Stimulated activated CD4-positive, alpha-beta T cell treated with anti-CD3 and anti-CD28 coated beads, Interleukin-2, amount 100 ng/mL, for 24 hours (primary cell): Measurements from ENCODE around the gene SPRR2E.
"Not testable (repeated sequence)": the region's sequence is repeated elsewhere in the genome, so short reads cannot be mapped to it uniquely, and the experiment has no call there.

ENCODE experiments used
- DNase-seq, 2 donors: peaks; one replicate each; pipeline ENCODE4 v3.0.0-alpha.2; 2020

The SPRR2E gene

DNA sequence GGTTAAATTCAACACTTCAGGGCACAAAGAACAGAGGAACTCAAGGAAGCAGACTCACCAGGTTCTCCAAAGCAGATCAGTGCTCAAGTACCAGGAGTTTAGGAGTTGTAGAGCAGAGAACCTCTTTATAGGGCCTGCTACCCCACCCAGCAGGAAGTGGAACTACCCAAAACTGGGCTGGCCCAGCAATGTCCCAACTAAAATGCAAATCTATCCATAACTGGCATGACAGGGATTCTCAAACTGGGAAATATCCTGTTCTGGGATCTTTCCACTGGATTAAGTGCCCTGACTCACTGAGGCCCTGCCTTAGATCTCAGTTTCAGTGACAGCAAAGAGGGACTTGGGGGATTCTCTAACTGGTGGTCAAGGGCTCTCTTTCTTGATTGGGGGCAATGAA, at the start of gene SPRR2E:
Gene SPRR2E, minus strand, starts transcription at position 101 of the 400 bp plus-strand sequence. CDS start 775 bp downstream, outside the sequence.
- no peak for DNase-seq

GRCh38 chr1:153141377-153141776, 47.1 kb upstream of the SPRR2E start:
- no peak for DNase-seq

GRCh38 chr1:153140484-153140883, 46.2 kb upstream of the SPRR2E start:
- DNase-seq = no peak

- DNase-seq = no peak
Observed at GRCh38 chr1:153133743-153134142, 39.4 kb upstream of the SPRR2E start.

DNA sequence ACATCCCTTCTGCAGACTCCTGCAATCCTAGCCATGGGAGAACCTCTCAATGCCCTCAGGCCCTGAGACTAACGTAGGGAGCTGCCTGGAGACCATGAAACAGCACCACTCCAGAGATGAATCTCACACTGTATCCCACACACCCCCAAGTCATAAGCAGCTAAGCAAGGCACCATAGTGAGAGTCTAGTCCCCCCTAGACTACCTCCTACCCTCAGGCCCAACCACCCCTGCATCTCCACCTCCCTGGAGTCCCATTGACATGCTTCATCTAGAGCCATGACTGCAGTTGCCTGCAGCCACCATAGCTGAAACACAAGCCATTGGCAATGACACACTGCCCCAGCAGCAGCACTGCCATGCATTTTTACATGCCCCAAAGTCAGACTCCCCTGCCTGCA, 38.9 kb upstream of the SPRR2E start:
- no peak for DNase-seq

DNA sequence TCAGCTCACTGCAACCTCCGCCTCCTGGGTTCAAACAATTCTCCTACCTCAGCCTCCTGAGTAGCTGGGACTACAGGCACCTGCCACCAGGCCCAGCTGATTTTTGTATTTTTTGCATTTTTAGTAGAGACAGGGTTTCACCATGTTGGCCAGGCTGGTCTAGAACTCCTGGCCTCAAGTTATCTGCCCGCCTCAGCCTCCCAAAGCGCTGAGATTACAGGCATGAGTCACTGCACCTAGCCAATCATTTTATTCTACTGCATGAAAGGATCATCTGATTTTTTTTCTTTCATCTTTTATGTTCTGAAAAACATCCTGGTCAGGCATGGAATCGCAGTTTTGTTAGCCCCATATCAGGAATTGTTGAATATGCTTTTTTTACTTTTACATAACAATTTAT, 34.4 kb upstream of the SPRR2E start:
- not testable (repeated sequence) for DNase-seq

DNA sequence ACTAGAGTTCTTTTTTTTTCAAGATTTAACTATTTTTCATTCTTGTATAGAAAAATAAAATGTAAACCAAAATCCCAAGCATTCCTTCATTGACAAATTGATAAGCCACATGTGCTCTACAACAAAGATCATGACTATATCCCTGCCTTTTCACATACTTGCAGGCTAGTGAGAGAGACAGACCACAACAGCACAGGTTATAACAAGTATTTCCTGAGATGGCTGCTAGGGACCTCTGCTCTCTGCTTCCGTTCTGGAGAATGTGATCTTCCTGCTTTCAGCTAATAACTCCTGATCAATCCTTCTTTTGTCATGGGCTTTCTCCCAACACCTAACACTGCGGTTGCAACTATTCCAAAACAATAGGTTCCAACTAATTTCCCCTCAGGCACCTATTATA, 33.0 kb upstream of the SPRR2E start:
- DNase-seq = no peak

GRCh38 chr1:153125536-153125935, 31.2 kb upstream of the SPRR2E start:
- DNase-seq = no peak

- DNase-seq = not testable (repeated sequence)
Observed at GRCh38 chr1:153123793-153124192, 29.5 kb upstream of the SPRR2E start.

- no peak for DNase-seq
Observed at GRCh38 chr1:153122831-153123421, 28.6 kb upstream of the SPRR2E start.

- DNase-seq = no peak
Observed at GRCh38 chr1:153120945-153121344, 26.6 kb upstream of the SPRR2E start.

GRCh38 chr1:153119491-153119971, 25.2 kb upstream of the SPRR2E start:
- no peak for DNase-seq

GRCh38 chr1:153115264-153115663, 20.9 kb upstream of the SPRR2E start:
- DNase-seq = not testable (repeated sequence)

- no peak for DNase-seq
Observed at GRCh38 chr1:153113416-153113815, 19.1 kb upstream of the SPRR2E start, which contains the start of gene SPRR2F. TSS of gene SPRR2F (minus strand) at chr1:153113516. CDS start at chr1:153112733, 783 bp downstream.

GRCh38 chr1:153112454-153112853, 18.1 kb upstream of the SPRR2E start:
- not testable (repeated sequence) for DNase-seq

DNA sequence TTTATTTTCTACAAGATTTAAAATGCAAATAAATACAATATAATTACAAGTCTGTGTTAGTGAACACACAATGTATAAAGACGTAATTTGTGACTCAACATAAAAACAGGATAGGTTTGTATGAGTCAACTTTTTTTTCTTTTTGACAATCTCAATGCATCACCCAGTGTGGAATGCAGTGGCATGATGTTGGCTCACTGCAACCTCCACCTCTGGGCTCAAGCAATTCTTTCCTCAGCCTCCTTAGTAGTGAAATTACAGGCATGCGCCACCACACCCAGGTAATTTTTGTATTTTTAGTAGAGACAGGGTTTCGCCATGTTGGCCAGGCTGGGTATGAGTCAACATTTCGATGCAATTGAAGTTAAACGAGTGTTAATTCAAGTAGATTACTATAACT, 5.9 kb upstream of the SPRR2E start:
- DNase-seq = no peak

DNA sequence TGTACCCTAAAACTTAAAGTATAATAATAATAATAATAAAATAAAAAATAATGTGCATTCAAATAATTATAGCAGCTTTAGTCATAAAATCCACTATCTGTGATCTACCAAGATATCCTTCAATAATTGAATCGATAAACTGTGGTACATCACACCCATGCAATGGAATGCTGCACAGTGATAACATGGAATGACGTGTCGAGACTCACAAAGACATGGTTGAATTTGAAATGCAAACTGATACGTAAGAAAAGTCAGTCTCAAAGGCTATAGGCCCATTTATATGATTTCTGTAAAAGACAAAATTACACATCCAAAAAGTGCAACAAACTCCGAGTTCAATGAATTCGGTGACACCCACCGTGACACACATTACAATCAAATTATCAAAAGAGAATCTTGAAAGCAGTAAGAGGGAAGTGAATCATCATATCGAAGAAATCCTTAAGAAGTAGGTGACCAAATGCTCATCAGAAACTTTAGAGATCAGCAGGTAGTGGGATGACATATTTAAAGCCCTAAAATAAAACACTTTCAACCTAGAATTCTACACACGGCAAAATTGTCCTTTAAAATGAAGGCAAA, 5.2 kb upstream of the SPRR2E start:
- DNase-seq = no peak

DNA sequence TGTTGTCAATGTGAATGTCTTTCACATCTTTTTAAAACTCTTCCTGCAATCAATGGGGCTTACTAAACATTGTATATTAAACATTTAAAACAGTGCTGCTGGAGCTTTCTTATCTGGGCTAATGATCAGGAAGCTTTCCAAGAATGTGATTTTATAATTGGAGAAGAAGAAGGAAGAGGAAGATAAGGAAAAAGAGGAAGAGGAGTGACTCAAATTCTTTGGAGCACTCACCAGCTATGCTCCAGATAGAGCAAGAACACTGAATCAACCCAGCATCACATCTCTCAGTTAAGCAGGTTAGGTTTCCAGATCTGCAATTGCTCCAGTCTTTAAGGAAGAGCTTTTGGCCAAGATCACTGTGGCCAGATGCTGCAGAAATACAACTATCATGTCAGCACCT, 1.4 kb upstream of the SPRR2E start:
- DNase-seq = no peak

GRCh38 chr1:153087652-153088051, 6.7 kb downstream of the SPRR2E start:
- DNase-seq = no peak

GRCh38 chr1:153081736-153082135, 12.6 kb downstream of the SPRR2E start:
- no peak for DNase-seq

GRCh38 chr1:153072806-153073726, 21.3 kb downstream of the SPRR2E start:
- DNase-seq = no peak

- DNase-seq = no peak
Observed at GRCh38 chr1:153071511-153071910, 22.8 kb downstream of the SPRR2E start, which contains the start of gene SPRR2B. TSS of gene SPRR2B (minus strand) at chr1:153071611. CDS start at chr1:153070839, 772 bp downstream.

GRCh38 chr1:153070243-153070642, 24.1 kb downstream of the SPRR2E start:
- no peak for DNase-seq
